Measurements from ENCODE around the gene R3HDM4.

GRCh38 chr19:868458-869244 lies 44.4 kb downstream of the R3HDM4 start:
- TF ChIP-seq GATA2 (IDR thresholded peaks at IDR 0.05; ENCODE audit: low read depth, low read length) (no peak), GATA3 (IDR thresholded peaks at IDR 0.05; ENCODE audit: low read depth, low read length) (no peak)

All from SH-SY5Y (cell line).